K562 (cell line): Measurements from ENCODE around the gene CASKIN2. TPM values are rescaled to one million over a fixed set of nuclear protein-coding genes. Genes with fewer than 3 reads are reported as not detected.

Experiments
- ETV5 ChIP-seq: sonication (generic); formaldehyde crosslinking; IDR thresholded peaks from 2 replicates; pipeline ENCODE4 v1.4.0; 2020; ENCODE audit warnings: low read depth, mild to moderate bottlenecking, missing genetic modification reagents
- FOXP4 ChIP-seq: sonication (generic); formaldehyde crosslinking; IDR thresholded peaks from 2 replicates; pipeline ENCODE4 v1.8.0; 2022; ENCODE audit warnings: mild to moderate bottlenecking, missing genetic modification reagents, borderline replicate concordance
- GABPB2 ChIP-seq: fragments of 250-450 bp; sonication (Bioruptor Pico); conservative IDR thresholded peaks from 2 replicates; pipeline ENCODE4 v1.5.1; 2021; ENCODE audit warnings: mild to moderate bottlenecking
- PBX2 ChIP-seq, 2 experiments: IDR thresholded peaks in 1 of 2; conservative IDR thresholded peaks in 1 of 2; 2 replicates each; pipeline ENCODE4 v1.6.1; 2016; ENCODE audit warnings: low read depth in 2 of 2, mild to moderate bottlenecking in 1 of 2, missing compliant biosample characterization in 1 of 2, missing genetic modification characterization in 1 of 2, moderate library complexity in 1 of 2
- RAD21 ChIP-seq, 2 experiments: fragments of 250-450 bp in 1 of 2; fragments of 450-650 bp in 1 of 2; sonication (Bioruptor Pico) in 1 of 2; formaldehyde crosslinking in 1 of 2; IDR thresholded peaks in 1 of 2; conservative IDR thresholded peaks in 1 of 2; 2 replicates each; pipeline versions ENCODE4 v1.4.0 to v1.8.0; 2020 to 2022; ENCODE audit warnings: mild to moderate bottlenecking in 2 of 2, moderate library complexity in 1 of 2
- TRIM28 ChIP-seq: fragments of 450-650 bp; IDR thresholded peaks from 2 replicates; pipeline ENCODE4 v1.6.1; 2017
- ZBTB12 ChIP-seq: fragments of 250-450 bp; sonication (Bioruptor Pico); IDR thresholded peaks from 2 replicates; pipeline ENCODE4 v1.4.0; 2020
- ZNF512 ChIP-seq: IDR thresholded peaks from 2 replicates; pipeline ENCODE4 v1.6.1; 2016; ENCODE audit warnings: missing genetic modification characterization, missing compliant biosample characterization
- ZNF609 ChIP-seq: sonication (generic); formaldehyde crosslinking; IDR thresholded peaks from 2 replicates; pipeline ENCODE4 v1.8.1; 2023; ENCODE audit warnings: missing genetic modification reagents, mild to moderate bottlenecking, borderline replicate concordance
- polyA plus RNA-seq, 8 experiments: library from polyadenylated mRNA; depleted of rRNA in 4 of 8; stranded (reverse) in 5 of 8; unstranded in 3 of 8; fragments of >200 nt; fragmentation: Nextera tagmentation in 2 of 8; fragmentation: Illumina TruSeq in 1 of 8; extraction: Ambion mirVana in 2 of 8; extraction: Trizol in 1 of 8; gene quantifications; 2 replicates each; pipeline versions ENCODE4 v1.2.1 to v1.2.3, GENCODE V29; 2011 to 2014; ENCODE audit warnings: inconsistent platforms in 1 of 8, missing spikeins in 1 of 8
- total RNA-seq, 7 experiments: library from RNA; depleted of rRNA in 6 of 7; stranded (reverse); fragments of >200 nt in 6 of 7; fragmentation: Illumina TruSeq in 2 of 7; extraction: Trizol in 2 of 7; gene quantifications; 2 replicates each; pipeline versions ENCODE4 v1.2.1 to v1.2.3, GENCODE V29; 2011 to 2021; ENCODE audit warnings: low replicate concordance in 1 of 7

Gene CASKIN2
- total and polyA plus RNA-seq, 9 of the 15 experiments (the other 6 are each of a cell fraction or from before 2014, with no cell fraction given) = 0.01 to 12.2 (median 2.1) TPM

GRCh38 chr17:75515496-75516254, at the start of gene CASKIN2 (continued):
- TF ChIP-seq ETV5 (peak; percentile 94; the same call in 1 of the 2 replicates), FOXP4 (CRISPR knock-in tag) (peak; percentile 91; the same call in 1 of the 2 replicates), TRIM28 (no peak), RAD21 (CRISPR knock-in tag; conservative IDR thresholded peaks at IDR 0.05 in 1 of 2, IDR thresholded peaks at IDR 0.05 in 1 of 2) (peak; percentile 86 to 90), ZBTB12 (CRISPR knock-in tag) (no peak), PBX2 (CRISPR knock-in tag; IDR thresholded peaks at IDR 0.05; ENCODE audit: low read depth) (peak; percentile 87), PBX2 (tag; conservative IDR thresholded peaks at IDR 0.05; ENCODE audit: low read depth) (peak; percentile 81), ZNF609 (CRISPR knock-in tag) (peak; percentile 32; the same call in 1 of the 2 replicates), ZNF512 (tag) (no peak), GABPB2 (CRISPR knock-in tag) (no peak)
